Peyer's patch (tissue), 4 donors: ENCODE results near the gene FBXW7. TPM values are rescaled to one million over a fixed set of nuclear protein-coding genes. Genes with fewer than 3 reads are reported as not detected.

Experiments used
- DNase-seq, 3 donors: peaks; one replicate each; pipeline ENCODE4 v3.0.0-alpha.2; 2017 to 2019
- H3K27ac ChIP-seq, 4 donors: fragments of 200-600 bp; sonication (generic); one replicate each; pipeline ENCODE4 v1.5.1; 2016 to 2019
- H3K27me3 ChIP-seq, 2 donors: fragments of 200-600 bp; sonication (generic); one replicate each; pipeline ENCODE4 v1.5.1; 2019
- H3K36me3 ChIP-seq, 3 donors: fragments of 200-600 bp; sonication (generic); one replicate each; pipeline ENCODE4 v1.5.1; 2016 to 2019
- H3K4me1 ChIP-seq, 4 donors: fragments of 200-600 bp; sonication (generic); one replicate each; pipeline ENCODE4 v1.5.1; 2016 to 2019
- H3K4me3 ChIP-seq, 4 donors: fragments of 200-600 bp; sonication (generic); 1 replicate in 3 of 4; 2 replicates in 1 of 4; pipeline ENCODE4 v1.5.1; 2016 to 2019; ENCODE audit warnings: mild to moderate bottlenecking in 1 of 4
- H3K9me3 ChIP-seq, 4 donors: fragments of 200-600 bp; sonication (generic); one replicate each; pipeline ENCODE4 v1.5.1; 2016 to 2019; ENCODE audit warnings: mild to moderate bottlenecking in 1 of 4
- POLR2A ChIP-seq, 2 donors: fragments of 450-650 bp; IDR thresholded peaks; one replicate each; pipeline ENCODE4 v1.5.1; 2017; ENCODE audit warnings: antibody characterized with exemption in 2 of 2, mild to moderate bottlenecking in 2 of 2, moderate library complexity in 2 of 2
- total RNA-seq, 4 donors: library from RNA; depleted of rRNA; stranded (reverse); fragments of >200 nt; gene quantifications; one replicate each; pipeline ENCODE4 v1.1.0, GENCODE V29; 2016
- TF ChIP-seq, protein P1 (sequence below), 6 experiments: fragments of 450-650 bp in 4 of 6; fragments of 200-600 bp in 2 of 6; sonication (generic) in 1 of 6; IDR thresholded peaks; one replicate each; pipeline ENCODE4 v1.5.1; 2017 to 2019; ENCODE audit warnings: antibody characterized with exemption in 6 of 6, mild to moderate bottlenecking in 3 of 6, moderate library complexity in 1 of 6

The FBXW7 gene
- total RNA-seq, 4 donors from 2014 or later = 33.4 to 120 (median 43.0) TPM

DNA sequence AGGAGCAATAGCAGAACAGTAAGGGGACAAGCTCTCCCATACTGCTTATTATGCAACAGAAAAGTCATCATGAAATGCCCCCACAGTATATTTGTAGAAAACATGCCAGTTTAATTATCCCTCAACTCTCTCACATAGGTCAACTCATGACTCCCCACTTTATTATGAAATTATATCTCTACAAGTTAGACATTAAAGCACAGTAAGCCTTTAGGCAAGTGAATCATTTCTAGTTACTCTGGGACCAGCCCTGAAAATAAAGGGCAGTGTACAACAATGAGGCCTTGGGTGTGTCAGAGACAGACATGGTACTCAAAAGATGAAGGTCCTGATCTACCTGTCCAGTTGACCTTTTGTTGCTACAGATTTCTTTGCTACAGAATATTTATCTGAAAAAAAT is 191.9 kb downstream of the FBXW7 start:
- Histone ChIP-seq H3K36me3 (no peaks in the 10 kb centered on the region), H3K4me1 (no peaks in the 10 kb centered on the region), H3K27me3 (no peaks in the 10 kb centered on the region), H3K9me3 (no peaks in the 10 kb centered on the region), H3K4me3 (no peak overlapping the region), H3K27ac (no peak overlapping the region)
- no peak for DNase-seq
- TF ChIP-seq, protein P1, sequence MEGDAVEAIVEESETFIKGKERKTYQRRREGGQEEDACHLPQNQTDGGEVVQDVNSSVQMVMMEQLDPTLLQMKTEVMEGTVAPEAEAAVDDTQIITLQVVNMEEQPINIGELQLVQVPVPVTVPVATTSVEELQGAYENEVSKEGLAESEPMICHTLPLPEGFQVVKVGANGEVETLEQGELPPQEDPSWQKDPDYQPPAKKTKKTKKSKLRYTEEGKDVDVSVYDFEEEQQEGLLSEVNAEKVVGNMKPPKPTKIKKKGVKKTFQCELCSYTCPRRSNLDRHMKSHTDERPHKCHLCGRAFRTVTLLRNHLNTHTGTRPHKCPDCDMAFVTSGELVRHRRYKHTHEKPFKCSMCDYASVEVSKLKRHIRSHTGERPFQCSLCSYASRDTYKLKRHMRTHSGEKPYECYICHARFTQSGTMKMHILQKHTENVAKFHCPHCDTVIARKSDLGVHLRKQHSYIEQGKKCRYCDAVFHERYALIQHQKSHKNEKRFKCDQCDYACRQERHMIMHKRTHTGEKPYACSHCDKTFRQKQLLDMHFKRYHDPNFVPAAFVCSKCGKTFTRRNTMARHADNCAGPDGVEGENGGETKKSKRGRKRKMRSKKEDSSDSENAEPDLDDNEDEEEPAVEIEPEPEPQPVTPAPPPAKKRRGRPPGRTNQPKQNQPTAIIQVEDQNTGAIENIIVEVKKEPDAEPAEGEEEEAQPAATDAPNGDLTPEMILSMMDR (IDR thresholded peaks at IDR 0.05) = no peak

DNA sequence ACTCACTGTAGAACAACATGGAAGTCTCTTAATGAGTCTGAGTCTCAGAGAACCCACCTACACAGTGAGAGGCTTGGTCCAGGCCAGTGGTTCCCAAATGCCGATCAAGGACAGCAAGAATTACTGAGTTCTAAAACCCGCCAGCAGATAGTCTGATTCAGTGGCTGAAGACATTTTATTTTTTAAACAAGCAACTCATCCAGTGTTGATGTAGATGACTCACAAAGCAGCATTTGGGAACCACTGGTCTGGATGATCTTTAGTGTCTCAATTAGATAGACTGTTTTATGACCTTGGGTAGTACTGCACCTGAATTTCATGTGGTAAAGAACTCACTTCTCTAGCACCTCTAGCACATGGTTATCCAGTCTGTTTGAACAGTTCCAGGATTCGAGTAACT is 193.6 kb downstream of the FBXW7 start:
- no peak overlapping the region for H3K27ac ChIP-seq
- no peaks in the 10 kb centered on the region for H3K4me1 ChIP-seq
- H3K4me3 ChIP-seq = no peak overlapping the region
- no peaks in the 10 kb centered on the region for H3K36me3 ChIP-seq
- H3K9me3 ChIP-seq = no peaks in the 10 kb centered on the region
- no peaks in the 10 kb centered on the region for H3K27me3 ChIP-seq
- DNase-seq = no peak
- no peak for TF ChIP-seq POLR2A (IDR thresholded peaks at IDR 0.05)
- TF ChIP-seq, protein P1 (IDR thresholded peaks at IDR 0.05) = no peak

DNA sequence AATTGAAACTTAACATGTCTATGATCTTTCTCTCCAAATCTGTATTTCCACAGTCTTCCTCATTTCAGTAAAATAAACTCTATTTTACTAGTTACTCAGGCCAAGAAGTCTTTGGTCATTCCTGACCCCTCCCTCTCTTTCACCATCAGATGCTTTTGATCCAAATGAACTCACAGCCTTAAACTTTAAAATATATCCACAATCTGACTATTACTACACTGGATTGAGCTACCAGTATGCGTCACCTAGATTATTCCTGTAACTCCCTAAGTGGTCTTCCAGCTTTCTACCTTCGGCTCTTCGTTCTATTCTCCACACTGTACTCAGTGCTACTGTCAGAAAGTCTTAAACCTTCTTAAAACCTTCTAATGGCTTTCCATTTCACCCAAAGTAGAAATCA is 195.1 kb downstream of the FBXW7 start:
- no peak overlapping the region for H3K27ac ChIP-seq
- H3K27me3 ChIP-seq = no peaks in the 10 kb centered on the region
- H3K9me3 ChIP-seq = no peaks in the 10 kb centered on the region
- H3K4me3 ChIP-seq = no peak overlapping the region
- H3K4me1 ChIP-seq = no peaks in the 10 kb centered on the region
- no peak for DNase-seq
- H3K36me3 ChIP-seq = no peaks in the 10 kb centered on the region
- TF ChIP-seq POLR2A (IDR thresholded peaks at IDR 0.05) = no peak
- TF ChIP-seq, protein P1 (IDR thresholded peaks at IDR 0.05) = no peak

DNA sequence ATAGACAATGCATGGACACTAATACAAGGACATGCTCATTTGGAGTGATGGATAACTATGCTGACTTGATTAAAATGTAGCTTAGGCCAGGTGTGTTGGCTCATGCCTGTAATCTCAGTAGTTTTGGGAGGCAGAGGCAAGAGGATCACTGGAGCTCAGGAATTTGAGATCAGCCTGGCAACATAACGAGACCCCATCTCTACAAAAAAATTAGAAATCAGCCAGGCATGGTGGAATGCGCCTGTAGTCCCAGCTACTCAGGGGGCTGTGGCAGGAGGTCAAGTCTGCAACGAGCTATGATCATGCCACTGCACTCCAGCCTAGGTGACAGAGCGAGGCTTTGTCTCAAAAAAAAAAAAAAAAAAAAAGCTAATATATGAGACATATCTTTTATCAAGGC is 196.3 kb downstream of the FBXW7 start:
- Histone ChIP-seq H3K36me3 (no peaks in the 10 kb centered on the region), H3K4me1 (no peaks in the 10 kb centered on the region), H3K27me3 (no peaks in the 10 kb centered on the region), H3K9me3 (no peaks in the 10 kb centered on the region), H3K27ac (no peak overlapping the region), H3K4me3 (no peak overlapping the region)
- TF ChIP-seq, protein P1 (IDR thresholded peaks at IDR 0.05) = no peak
- TF ChIP-seq POLR2A (IDR thresholded peaks at IDR 0.05) = no peak
- no peak for DNase-seq

DNA sequence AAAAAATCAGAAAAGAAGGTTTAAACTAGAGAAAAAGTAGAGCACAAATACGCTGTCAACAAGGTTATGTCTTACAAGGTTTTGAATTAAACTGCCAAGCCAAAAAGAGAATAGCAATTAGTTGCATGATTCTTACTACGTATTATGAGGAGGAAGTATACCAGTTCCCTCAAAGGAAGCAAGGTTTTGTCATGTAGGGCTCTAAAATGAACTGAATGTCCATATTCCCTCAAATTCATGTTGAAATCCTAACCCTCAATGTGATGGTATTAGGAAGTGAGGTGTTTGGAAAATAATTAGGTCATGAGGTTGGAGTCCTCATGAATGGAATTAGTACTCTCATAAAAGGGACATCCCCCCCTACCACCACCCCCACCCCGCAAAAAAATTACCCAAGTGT is 201.0 kb downstream of the FBXW7 start:
- Histone ChIP-seq H3K4me3 (no peak overlapping the region), H3K9me3 (no peaks in the 10 kb centered on the region), H3K27ac (no peak overlapping the region), H3K36me3 (peaks cover 0 to 13% (median 0%) of the 10 kb centered on the region in 3 donors), H3K27me3 (no peaks in the 10 kb centered on the region), H3K4me1 (no peaks in the 10 kb centered on the region)
- no peak for TF ChIP-seq POLR2A (IDR thresholded peaks at IDR 0.05)
- TF ChIP-seq, protein P1 (IDR thresholded peaks at IDR 0.05) = no peak
- no peak for DNase-seq

DNA sequence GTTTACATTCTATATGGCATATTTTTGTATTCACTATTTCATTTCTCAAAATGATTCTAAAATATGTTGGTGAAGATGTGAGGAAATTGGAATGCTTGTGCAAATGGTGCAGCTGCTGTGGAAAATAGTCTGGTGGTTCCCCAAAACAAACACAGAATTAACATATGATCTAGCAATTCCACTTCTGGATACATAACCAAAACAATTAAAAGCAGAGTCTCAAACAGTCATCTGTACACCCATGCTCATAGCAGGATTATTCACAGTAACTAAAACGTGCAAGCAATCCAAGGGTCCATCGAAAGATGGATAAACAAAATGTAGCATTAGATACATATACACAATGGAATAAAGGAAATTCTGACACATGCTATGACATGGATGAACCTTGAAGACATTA is 204.8 kb downstream of the FBXW7 start:
- peaks cover 0 to 30% (median 0%) of the 10 kb centered on the region in 3 donors for H3K36me3 ChIP-seq
- no peak for DNase-seq
- no peaks in the 10 kb centered on the region for H3K27me3 ChIP-seq
- no peaks in the 10 kb centered on the region for H3K4me1 ChIP-seq
- H3K27ac ChIP-seq = no peak overlapping the region
- no peak overlapping the region for H3K4me3 ChIP-seq
- TF ChIP-seq POLR2A (IDR thresholded peaks at IDR 0.05) = no peak
- TF ChIP-seq, protein P1 (IDR thresholded peaks at IDR 0.05) = no peak
- H3K9me3 ChIP-seq = no peaks in the 10 kb centered on the region
